GM12878 (cell line): Measurements from ENCODE around the gene FCER2.

ENCODE experiments used
- POLR2AphosphoS5 ChIP-seq: IDR thresholded peaks from 2 replicates; pipeline ENCODE4 v1.6.1; 2011; ENCODE audit warnings: mild to moderate bottlenecking, low read length, inconsistent platforms
- RFX5 ChIP-seq: IDR thresholded peaks from 2 replicates; pipeline ENCODE4 v1.6.1; 2011; ENCODE audit warnings: low read depth, low read length, improper control_type of control experiment
- TF ChIP-seq, protein P1 (sequence below), 3 experiments: IDR thresholded peaks in 2 of 3; conservative IDR thresholded peaks in 1 of 3; 2 replicates each; pipeline ENCODE4 v1.5.1; 2011; ENCODE audit warnings: low read depth in 3 of 3, low read length in 3 of 3, mild to moderate bottlenecking in 3 of 3, control low read depth in 2 of 3, moderate library complexity in 2 of 3, inconsistent platforms in 1 of 3, mixed read lengths in 1 of 3; ENCODE audit not compliant: control insufficient read depth in 2 of 3, insufficient read depth in 1 of 3; ENCODE audit errors: extremely low read depth in 1 of 3

DNA sequence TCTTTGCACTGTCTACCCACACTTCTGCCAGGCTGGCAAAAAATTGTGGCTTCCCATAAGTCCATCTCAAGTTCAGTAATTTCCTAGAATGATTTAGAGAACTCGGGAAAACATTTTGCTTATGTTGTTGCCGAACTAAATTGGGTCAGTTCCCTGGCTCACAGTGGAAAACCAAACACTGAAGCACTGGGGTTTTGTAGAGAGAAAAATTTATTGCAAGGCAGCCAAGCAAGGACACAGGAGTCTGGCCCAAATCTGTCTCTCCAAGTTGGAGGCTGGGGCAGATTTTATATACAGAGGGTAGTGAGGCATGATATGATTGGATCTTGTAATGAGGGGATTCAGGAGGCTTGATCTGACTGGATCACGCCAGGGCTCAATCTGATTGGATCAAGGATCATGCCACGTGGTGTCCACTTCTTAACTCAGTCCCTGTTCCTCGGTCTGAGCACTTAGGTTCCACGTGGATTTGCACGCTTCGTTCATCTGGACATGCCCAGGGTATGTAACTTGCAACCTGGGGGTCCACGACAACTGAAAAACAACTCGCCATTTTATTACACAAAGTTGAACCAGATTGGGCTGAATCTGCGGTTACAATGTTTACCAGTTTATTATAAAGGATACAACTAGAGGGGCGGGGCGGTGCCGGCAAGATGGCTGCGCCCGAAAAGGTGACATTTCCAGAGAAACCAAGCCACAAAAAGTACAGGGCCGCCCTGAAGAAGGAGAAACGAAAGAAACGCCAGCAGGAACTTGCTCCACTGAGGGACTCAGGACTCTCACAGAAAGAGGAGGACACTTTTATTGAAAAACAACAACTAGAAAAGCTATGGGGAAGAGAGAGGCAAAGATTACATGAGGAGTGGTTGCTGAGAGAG is 38.1 kb upstream of the FCER2 start:
- TF ChIP-seq RFX5 (no peak), POLR2AphosphoS5 (no peak)
- TF ChIP-seq, protein P1, sequence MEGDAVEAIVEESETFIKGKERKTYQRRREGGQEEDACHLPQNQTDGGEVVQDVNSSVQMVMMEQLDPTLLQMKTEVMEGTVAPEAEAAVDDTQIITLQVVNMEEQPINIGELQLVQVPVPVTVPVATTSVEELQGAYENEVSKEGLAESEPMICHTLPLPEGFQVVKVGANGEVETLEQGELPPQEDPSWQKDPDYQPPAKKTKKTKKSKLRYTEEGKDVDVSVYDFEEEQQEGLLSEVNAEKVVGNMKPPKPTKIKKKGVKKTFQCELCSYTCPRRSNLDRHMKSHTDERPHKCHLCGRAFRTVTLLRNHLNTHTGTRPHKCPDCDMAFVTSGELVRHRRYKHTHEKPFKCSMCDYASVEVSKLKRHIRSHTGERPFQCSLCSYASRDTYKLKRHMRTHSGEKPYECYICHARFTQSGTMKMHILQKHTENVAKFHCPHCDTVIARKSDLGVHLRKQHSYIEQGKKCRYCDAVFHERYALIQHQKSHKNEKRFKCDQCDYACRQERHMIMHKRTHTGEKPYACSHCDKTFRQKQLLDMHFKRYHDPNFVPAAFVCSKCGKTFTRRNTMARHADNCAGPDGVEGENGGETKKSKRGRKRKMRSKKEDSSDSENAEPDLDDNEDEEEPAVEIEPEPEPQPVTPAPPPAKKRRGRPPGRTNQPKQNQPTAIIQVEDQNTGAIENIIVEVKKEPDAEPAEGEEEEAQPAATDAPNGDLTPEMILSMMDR (IDR thresholded peaks at IDR 0.05 in 2 of 3, conservative IDR thresholded peaks at IDR 0.05 in 1 of 3; ENCODE audit: control insufficient read depth in 2 of 3, extremely low read depth in 1 of 3, insufficient read depth in 1 of 3, low read depth in 3 of 3, low read length in 3 of 3), result no peak
